ENCODE results near the gene THEM4.

Gene THEM4

GRCh38 chr1:151887028-151887427 lies 22.3 kb downstream of the THEM4 start:
- TF ChIP-seq GATA2 (IDR thresholded peaks at IDR 0.05; ENCODE audit: low read depth, low read length): no peak
- no peak for TF ChIP-seq GATA3 (IDR thresholded peaks at IDR 0.05; ENCODE audit: low read depth, low read length)

- TF ChIP-seq GATA3 (IDR thresholded peaks at IDR 0.05; ENCODE audit: low read depth, low read length) (no peak), GATA2 (IDR thresholded peaks at IDR 0.05; ENCODE audit: low read depth, low read length) (no peak)
Observed at GRCh38 chr1:151885479-151885878, 23.8 kb downstream of the THEM4 start.

- TF ChIP-seq GATA2 (IDR thresholded peaks at IDR 0.05; ENCODE audit: low read depth, low read length): no peak
- TF ChIP-seq GATA3 (IDR thresholded peaks at IDR 0.05; ENCODE audit: low read depth, low read length): no peak
Observed at GRCh38 chr1:151882466-151882865, 26.8 kb downstream of the THEM4 start.

GRCh38 chr1:151881479-151881878 lies 27.8 kb downstream of the THEM4 start:
- TF ChIP-seq GATA3 (IDR thresholded peaks at IDR 0.05; ENCODE audit: low read depth, low read length) (no peak), GATA2 (IDR thresholded peaks at IDR 0.05; ENCODE audit: low read depth, low read length) (no peak)

- TF ChIP-seq GATA2 (IDR thresholded peaks at IDR 0.05; ENCODE audit: low read depth, low read length) (no peak), GATA3 (IDR thresholded peaks at IDR 0.05; ENCODE audit: low read depth, low read length) (no peak)
Observed at GRCh38 chr1:151875419-151876097, 33.8 kb downstream of the THEM4 start.

GRCh38 chr1:151871284-151872030 lies 37.9 kb downstream of the THEM4 start:
- TF ChIP-seq GATA2 (IDR thresholded peaks at IDR 0.05; ENCODE audit: low read depth, low read length): no peak
- TF ChIP-seq GATA3 (IDR thresholded peaks at IDR 0.05; ENCODE audit: low read depth, low read length): no peak

GRCh38 chr1:151868486-151868885 lies 40.8 kb downstream of the THEM4 start:
- TF ChIP-seq GATA3 (IDR thresholded peaks at IDR 0.05; ENCODE audit: low read depth, low read length) (no peak), GATA2 (IDR thresholded peaks at IDR 0.05; ENCODE audit: low read depth, low read length) (no peak)

GRCh38 chr1:151867765-151868411 lies 41.4 kb downstream of the THEM4 start:
- no peak for TF ChIP-seq GATA2 (IDR thresholded peaks at IDR 0.05; ENCODE audit: low read depth, low read length)
- TF ChIP-seq GATA3 (IDR thresholded peaks at IDR 0.05; ENCODE audit: low read depth, low read length): no peak

GRCh38 chr1:151867321-151867720 lies 42.0 kb downstream of the THEM4 start:
- TF ChIP-seq GATA2 (IDR thresholded peaks at IDR 0.05; ENCODE audit: low read depth, low read length) (no peak), GATA3 (IDR thresholded peaks at IDR 0.05; ENCODE audit: low read depth, low read length) (no peak)

GRCh38 chr1:151864411-151864810 lies 44.9 kb downstream of the THEM4 start:
- TF ChIP-seq GATA2 (IDR thresholded peaks at IDR 0.05; ENCODE audit: low read depth, low read length): no peak
- no peak for TF ChIP-seq GATA3 (IDR thresholded peaks at IDR 0.05; ENCODE audit: low read depth, low read length)

- TF ChIP-seq GATA3 (IDR thresholded peaks at IDR 0.05; ENCODE audit: low read depth, low read length) (no peak), GATA2 (IDR thresholded peaks at IDR 0.05; ENCODE audit: low read depth, low read length) (no peak)
Observed at GRCh38 chr1:151862604-151863003, 46.7 kb downstream of the THEM4 start.

- TF ChIP-seq GATA3 (IDR thresholded peaks at IDR 0.05; ENCODE audit: low read depth, low read length): no peak
- TF ChIP-seq GATA2 (IDR thresholded peaks at IDR 0.05; ENCODE audit: low read depth, low read length): no peak
Observed at GRCh38 chr1:151860504-151861187, 48.7 kb downstream of the THEM4 start.

GRCh38 chr1:151859891-151860293 lies 49.4 kb downstream of the THEM4 start:
- TF ChIP-seq GATA3 (IDR thresholded peaks at IDR 0.05; ENCODE audit: low read depth, low read length): no peak
- no peak for TF ChIP-seq GATA2 (IDR thresholded peaks at IDR 0.05; ENCODE audit: low read depth, low read length)
